GM18505 (cell line): ENCODE results near the gene PBXIP1.

Experiments used
- ATAC-seq: cut with Tn5 transposase; IDR thresholded peaks from one replicate; pipeline ENCODE4 v1.9.1; 2021; ENCODE audit not compliant: unreplicated experiment
- POLR2A ChIP-seq: IDR thresholded peaks from 4 replicates; pipeline ENCODE4 v1.6.1; 2011; ENCODE audit warnings: borderline replicate concordance; ENCODE audit not compliant: insufficient read depth, insufficient read length; ENCODE audit errors: extremely low read depth

Gene PBXIP1

DNA sequence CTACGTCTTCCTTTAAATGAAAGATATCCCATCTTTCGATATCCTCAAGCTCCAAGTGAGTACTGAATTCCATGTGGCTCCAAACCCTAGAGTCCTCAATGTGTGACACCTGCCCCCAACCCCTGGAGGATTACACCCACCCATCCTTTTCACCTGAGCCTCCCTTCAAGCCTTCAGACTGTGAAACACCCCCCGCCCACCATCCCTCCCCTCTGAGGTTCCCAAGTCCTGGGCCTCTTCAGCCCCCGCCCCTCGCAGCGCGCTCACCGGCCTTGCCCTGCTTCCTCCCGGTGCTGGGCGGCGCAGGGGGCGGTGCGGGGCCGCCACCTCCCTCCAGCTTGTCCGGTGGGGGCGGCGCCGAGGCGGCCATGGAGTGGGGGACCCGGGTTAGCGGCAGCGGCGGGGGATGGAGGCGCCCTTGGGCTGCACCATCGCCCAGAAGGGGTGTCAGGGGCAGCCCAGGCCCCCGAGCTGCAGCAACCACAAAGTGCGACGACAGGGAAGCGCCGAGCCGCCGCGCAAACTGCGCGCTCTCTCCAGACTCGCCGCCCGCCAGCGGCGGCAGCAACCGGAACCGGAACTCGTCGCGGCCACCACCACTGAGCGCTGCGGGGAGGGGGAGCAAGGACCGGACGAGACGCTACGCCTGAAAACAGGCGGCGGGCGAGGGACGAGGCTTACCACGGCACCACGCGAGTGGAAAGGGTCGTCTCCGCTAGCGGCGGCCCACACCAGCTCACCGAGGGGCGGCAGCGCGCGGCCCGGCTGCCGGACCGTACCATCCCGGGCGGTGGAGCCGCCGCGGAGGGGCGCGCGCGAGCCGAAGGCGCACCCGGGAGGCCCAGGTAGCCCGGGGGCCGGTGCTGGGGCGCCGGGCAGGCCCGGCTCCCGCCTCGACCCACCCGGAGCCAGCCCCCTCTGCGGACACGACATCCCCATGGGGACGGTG is 5.6 kb upstream of the PBXIP1 start, which contains the start of gene PYGO2:
Gene PYGO2 (minus strand): TSS at position 576 of the 949 bp plus-strand sequence. CDS start 206 bp downstream, at position 370.
- peak; percentile 72 for ATAC-seq
- peak; percentile 92 for TF ChIP-seq POLR2A

DNA sequence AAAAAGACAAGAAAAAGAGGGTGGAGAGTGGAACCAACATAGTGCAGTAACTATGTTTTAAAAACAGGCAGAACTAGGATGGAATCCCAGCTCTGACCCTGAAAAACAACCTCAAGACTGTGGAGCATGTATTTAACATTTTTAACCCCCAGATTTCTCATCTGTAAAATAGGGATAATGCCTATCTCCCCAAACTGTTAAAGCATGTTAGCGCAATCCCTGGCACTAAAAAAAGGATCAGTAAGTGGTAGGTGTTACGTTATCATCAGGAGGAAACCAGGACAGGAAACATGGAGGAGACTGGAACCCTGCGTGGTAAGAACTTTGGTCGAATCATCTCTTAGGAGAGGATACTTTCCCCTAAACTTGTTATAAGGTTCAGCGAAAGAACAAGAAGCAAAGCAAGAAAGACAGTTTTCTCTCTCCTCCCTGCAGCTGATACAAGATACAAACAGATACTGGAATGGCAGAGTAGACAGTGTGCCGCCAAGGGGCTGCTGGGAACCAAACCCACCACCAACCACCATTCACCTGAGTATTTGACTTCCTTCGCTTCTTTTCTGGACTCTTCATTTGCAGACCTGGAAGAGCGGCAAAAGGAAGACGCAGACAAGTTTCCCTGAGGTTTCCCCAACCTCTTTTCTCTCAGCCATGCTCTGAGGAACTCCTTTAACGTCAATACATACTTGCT is 4.7 kb upstream of the PBXIP1 start:
- ATAC-seq = no peak
- no peak for TF ChIP-seq POLR2A

DNA sequence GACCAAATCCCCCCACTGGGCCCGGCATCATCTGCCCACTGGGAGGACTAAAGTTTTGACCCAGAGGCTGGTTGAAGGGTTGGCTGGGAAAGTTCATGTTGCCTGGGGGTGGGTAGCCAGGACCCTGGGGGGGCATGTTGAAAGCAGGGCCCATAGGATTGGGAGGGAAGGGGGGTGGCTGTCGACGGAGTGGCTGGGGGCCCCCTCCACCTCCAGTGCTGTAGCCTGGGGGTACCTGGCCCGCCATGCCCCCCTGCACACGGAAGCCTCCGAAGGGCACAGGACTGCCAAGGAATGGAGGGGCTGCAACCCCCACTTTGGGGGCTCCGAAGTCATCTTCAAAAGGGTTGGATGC is 3.5 kb upstream of the PBXIP1 start:
- no peak for ATAC-seq
- no peak for TF ChIP-seq POLR2A

DNA sequence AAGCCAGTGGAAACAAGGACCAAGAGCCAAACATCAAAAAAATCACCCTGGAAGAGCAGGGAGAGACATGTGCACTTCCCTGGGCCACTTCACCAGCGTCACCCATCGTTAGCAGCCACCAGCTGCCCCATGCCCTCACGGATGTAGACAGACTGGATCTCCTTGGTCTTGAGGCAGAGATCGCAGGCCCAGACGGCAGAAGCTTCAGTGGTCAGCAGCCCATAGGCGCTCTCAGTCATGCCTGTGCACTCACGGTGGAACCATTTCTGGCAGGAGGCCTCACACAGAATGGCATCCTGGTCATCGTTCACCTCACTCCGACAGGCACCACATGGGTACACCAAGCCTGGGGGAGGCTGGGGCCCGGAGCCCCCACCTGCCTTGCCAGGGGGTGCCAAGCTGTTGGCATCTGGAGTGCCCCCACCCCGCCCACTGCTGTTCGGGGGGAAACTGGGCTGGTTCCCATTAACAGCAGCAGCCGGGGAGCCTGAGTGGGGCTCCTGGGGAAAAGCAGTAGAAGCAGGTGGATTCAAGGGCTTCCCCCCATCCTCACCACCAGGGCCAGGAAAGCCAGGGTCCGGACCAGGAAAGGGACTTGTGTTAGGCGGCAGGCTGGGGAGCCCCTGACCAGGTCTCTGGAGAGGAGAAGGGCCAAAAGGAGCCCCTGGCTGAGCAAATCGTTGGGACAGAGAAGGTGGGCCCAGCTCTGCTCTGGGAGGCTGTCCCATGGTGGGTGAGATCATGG is 3.0 kb upstream of the PBXIP1 start:
- ATAC-seq = no peak
- no peak for TF ChIP-seq POLR2A

DNA sequence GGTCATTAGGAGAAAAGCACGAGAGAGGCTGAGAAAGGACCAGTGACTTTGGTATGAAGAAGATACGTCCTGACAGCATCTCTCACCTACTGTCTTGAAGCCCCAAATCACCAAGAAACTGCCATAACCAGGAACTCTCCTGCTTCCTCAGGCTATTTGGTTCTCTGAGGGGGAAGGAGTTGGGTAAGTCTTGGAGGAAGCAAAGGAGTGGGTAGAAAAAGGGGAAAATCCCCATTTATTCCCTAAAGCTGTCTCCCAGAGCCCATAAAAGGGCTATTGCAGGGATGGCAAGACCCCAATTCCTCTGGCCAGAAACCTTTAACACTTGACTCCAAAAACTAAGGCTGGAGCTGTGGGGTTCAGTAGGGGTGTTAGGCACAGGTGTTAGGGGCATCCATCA is 2.1 kb upstream of the PBXIP1 start:
- TF ChIP-seq POLR2A = no peak
- no peak for ATAC-seq

DNA sequence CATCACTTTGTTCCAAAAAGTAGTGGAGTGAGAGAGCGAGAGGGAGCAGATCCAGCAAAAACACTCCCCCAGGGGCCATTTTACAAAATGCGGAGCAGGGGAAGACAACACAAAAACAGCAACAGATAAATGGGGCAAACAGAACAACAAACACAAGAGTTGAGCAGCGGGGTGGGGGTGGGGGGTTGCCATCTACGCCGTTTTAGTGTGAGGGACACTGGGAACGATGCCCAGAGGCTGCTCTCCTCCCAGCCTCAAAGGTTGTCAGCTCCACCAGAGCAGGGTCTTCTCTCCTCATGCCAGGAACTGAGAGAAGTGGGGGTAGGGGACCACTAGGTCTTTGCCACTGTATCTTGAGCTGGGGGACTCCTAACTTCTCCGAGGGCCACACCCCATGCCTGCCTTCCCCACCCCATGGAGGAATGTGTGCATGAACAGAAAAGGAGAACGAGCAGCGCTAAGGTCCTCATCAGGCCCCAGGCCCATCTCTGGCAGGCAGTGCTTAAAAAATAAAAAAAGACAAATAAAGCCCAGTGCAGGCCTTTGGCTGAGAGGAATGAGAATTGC is 1.3 kb upstream of the PBXIP1 start:
- ATAC-seq = no peak
- TF ChIP-seq POLR2A = no peak

DNA sequence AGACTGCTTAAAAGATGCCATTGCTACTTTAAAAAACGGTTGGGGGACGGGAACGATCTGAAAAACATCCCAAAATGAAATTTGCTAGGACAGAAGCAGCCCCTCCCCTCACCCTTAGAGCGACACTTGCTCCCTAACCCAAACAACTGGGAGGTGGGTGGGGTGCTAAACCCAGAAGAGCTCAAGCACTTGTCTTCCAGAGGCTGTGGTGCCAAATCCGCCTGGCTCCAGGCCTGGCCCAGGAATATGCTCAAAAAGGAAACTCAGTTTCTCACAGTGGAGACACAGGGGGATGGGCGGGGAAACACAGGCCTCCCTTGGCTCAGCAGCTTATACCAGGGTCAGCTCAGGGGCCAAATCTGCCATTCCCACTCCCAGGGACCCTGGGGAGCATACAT is 644 bp upstream of the PBXIP1 start:
- no peak for TF ChIP-seq POLR2A
- ATAC-seq = no peak

DNA sequence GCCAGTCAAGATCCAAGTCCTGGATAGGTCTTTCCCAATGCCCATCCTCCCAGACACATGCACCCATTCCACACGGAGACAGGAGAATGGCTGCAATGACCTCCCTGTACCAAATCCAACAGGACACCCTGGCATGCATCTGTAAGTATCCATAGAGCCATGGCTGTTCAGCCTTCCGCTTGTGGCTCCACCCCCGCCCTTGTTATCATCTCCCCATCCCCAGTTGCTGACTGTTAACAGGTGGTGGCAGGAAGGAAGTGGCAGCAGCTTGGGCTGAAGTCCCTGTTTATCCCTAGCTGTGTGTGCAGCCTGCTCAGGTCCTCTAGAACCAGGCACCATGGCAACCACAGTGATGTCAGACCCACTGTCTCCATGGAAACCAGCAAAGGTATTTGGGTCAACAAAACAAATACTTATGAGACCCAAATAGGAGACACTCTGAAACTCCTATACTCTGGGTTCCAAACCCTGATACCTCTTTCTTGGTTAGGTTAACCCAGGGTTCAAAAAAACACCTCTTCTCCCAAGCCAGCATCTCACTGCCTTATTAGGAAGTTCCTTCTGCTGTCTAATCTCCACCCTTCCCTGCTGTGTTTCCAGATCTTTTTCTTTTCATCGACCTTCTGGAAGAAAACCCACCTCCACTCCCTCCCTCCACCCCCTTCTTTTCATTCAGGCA is 721 bp downstream of the PBXIP1 start:
- ATAC-seq = peak; percentile 45
- no peak for TF ChIP-seq POLR2A

DNA sequence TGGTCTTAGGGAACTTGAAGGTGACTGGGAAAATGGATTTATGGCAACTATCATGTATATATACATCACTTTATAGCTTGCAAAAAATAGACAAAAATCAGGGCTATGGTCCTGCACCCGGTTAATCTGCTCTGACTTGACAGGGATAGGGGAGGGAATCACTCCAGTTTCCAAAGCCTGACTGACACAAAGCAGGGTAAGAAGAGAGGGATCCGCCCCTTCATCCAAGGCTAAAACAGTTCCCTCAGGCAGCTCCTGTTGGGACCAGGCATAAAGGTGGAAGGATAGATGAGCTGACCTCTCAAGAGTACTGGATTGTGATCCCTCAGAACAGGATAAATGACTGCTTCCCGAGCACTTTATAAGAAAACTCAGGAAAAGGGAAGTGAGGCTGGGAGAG is 1.4 kb downstream of the PBXIP1 start:
- TF ChIP-seq POLR2A = no peak
- ATAC-seq = no peak

DNA sequence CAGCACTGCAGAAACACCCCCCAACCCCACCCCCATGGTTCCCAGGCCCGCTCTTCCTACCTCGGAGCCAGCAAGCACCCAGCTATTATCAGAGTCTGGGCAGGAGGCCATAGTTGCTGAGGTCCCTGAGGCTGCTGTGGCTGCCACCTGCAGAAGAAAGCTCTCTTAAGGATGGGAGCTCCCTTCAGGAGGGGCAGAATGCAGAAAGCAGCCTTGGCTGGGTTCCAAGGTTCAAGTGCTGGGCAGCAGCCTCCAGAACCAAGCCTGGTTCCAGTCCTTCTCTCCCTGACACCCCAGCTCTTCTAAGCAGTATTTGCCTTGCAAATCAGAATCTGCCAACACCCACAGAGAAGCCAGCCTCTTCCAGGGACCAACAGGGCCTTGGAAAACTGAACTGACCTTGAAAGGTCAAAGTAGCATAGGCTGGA is 2.3 kb downstream of the PBXIP1 start:
- TF ChIP-seq POLR2A = no peak
- ATAC-seq = no peak

DNA sequence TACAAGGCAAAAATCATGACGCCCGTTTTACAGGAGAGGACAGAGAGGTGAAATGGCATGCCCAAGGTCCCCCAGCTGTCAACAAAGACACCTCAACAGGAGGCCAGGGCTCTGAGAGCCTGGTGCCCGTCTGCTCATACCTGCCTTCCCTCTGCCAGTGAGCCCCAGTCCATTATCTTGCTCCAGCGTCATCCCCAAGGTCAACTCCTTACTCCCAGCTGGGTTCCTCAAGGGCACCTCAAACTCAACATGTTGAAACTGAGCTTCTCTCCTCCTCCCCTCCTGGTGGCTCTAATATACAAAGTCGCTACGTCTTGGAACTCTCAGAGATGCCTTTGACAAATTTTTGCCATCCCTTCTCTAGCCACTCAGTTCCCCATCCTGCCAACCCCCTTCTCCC is 3.2 kb downstream of the PBXIP1 start:
- TF ChIP-seq POLR2A = no peak
- ATAC-seq = no peak

DNA sequence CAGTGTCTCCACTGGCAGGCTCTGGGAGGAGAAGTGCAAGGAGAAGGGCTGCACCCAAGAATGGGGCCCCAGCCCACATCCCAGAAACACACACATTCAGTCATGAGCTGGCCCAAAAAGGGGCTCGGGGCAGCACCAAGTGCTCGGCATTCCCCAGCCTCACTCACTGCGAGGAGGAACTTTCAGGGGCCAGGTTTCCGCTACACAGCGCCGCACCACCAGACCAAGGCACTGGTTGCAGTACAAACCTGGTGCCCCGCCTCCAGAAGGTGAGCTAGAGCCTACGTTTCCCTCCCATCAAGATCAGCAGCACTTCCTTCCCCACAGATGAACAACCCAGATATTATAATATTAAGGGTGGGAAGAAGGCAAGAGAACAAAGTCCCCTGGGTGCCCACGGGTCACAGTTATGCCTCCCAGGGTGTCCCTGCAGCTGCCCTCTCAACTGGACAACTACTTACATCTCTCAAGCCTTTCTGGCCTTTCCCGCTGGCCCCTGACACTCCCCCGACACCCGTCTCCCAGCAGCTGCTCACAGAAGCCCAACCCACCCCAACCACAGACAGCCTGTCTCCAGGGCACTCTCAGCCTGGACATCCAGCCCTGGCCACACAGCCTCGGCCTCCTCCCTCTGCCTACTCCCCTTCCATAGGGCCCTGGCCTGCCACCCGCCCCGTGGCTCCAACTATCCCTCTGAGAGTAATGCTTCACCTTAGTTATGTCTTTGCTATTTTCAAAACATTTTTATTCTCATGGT is 3.8 kb downstream of the PBXIP1 start:
- no peak for ATAC-seq
- TF ChIP-seq POLR2A = no peak
